Measurements from ENCODE around the gene ZNF333.

The ZNF333 gene

DNA sequence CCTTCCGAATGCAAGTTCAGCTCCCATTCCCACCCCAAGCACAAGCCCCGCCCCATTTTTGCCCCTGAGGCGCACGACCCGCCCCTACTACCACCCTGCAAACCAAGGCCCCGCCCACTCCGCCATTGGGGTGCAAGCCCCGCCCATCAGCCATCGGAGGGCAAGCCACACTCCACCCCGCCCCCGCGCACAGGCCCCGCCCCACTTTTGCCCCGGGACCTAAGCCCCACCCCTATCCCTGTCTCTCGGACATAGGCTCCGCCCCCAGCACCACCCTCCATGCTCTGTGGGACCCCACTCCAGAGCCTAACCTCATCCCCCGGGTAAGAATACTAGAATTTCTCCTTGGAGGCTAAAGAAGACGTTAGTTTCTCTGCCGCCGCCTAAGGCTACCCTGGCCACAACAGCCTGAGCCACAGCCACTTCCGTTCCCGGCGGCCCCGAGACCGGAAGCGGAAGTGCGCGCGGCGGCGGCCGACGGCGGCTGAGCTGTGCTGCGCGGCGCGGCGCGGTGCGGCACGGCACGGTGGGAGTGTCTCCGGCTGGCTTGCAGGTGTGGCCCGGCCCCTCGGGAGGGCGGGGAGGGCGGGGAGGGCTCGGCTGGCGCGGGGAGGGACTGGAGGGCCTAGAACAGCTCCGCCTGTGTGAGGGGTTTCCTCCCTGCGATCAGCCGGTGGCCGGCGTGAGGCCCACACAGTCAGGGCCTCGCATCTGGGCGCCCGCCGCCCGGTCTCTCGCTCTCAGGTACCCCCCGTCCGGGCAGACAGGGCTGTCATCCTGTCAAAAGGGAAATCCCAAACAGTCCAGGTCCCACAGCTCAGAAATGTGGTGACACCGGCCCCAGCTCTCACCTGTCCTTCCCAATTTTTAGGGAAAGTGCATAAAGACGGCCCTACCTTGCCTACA lies at the start of gene ZNF333:
ZNF333 (plus strand) TSS at position 451 of the 906 bp plus-strand sequence. CDS start 3,444 bp downstream, outside the sequence.
- peak; percentile 59 to 93 for DNase-seq

DNA sequence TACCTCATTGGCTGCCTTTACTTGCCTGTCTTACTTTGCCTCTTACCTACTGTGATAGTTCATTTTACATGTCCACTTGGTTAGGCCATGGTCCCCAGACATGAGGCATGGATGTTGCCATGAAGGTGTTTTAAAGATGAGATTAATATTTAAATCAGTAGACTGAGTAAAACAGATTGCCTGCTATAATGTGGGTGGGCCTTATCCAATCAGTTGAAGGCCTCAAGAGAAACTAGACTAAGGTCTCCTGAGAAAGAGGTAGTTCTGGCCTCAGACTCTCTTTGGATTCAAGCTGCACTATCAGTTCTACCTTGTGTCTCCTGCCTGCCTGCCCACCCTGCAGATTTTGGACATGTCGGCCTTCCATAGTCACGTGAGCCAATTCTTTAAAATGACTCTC lies 41.3 kb upstream of the ZNF333 start:
- no peak for DNase-seq

DNA sequence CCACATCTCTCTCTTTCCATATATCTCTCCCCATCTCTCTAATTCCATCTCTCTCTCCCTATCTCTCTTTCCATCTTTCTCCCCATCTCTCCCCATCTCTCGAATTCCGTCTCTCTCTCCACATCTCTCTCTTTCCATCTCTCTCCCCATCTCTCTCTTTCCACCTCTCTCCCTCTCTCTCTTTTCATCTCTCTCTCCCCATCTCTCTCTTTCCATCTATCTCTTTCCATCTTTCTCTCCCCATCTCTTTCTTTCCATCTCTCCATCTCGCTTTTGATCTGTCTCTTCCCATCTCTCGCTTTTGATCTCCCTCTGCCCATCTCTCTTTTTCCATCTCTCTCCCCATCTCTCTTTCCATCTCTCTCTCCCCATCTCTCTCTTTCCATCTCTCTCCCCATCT lies 40.8 kb upstream of the ZNF333 start:
- no peak for DNase-seq

DNA sequence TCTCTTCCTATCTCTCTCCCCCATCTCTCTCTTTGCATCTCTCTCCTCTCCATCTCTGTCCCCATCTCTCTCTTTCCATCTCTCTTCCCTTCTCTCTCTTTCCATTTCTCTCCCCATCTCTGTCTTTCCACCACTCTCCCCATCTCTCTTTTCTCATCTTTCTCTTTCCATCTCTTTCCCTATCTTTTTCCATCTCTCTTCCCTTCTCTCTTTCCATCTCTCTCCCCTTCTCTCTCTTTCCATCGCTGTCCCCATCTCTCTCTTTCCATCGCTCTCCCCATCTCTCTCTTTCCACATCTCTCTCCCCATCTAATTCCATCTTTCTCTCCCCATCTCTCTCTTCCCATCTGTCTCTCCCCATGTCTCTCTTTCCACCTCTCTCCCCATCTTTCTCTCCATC lies 39.7 kb upstream of the ZNF333 start:
- no peak for DNase-seq

DNA sequence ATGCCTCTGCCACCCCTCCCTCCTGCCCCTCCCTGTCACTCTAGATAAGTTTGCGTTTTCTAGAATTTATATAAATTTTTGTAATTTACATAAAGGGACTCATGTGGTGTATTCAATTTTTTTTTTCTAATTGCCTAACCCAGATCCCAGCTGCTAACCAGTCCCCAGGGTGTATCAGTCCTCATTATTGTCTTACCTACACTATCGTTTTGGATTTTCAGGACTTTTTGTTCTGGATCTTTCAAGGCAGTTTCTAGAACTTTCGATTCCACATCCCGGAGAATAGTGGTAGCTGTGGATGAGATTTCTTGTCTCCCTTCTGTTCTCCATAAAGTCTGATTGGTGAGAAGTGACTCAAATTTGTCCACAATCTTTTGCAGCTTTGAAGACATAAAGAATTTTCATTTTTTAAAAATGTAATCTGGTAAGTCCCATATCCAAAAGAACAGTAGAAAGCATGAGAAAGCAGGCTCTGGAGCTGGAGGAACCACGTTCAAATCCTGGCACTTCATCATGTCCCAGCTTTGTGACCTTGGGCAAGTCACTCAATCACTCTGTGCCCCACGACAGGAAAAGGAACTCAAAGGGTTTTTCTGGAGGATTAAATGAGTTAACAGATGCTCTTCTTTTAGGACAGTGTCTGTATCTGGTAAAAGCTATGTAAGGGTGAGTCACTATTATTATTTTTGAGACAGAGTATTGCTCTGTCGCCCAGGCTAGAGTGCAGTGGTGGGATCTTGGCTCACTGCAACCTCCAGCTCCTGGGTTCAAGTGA lies 34.9 kb upstream of the ZNF333 start:
- no peak for DNase-seq

DNA sequence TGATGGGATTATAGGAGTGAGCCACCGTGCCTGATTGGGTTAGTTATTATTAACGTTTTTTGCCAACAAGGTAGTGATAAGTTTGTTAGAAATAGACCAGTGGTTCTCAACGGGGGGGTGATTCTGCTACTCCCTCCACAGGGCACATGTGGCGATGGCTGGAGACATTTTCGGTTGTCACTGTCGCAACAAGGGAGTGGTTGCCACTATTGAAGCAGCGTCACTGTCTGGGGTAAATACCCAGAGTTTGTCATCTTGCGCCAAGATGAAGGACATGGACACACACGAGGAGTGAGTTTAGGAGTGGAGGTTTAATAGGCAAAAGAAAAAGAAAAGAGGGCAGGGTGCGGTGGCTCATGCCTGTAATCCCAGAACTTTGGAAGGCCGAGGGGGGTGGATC lies 34.1 kb upstream of the ZNF333 start:
- DNase-seq, result no peak

DNA sequence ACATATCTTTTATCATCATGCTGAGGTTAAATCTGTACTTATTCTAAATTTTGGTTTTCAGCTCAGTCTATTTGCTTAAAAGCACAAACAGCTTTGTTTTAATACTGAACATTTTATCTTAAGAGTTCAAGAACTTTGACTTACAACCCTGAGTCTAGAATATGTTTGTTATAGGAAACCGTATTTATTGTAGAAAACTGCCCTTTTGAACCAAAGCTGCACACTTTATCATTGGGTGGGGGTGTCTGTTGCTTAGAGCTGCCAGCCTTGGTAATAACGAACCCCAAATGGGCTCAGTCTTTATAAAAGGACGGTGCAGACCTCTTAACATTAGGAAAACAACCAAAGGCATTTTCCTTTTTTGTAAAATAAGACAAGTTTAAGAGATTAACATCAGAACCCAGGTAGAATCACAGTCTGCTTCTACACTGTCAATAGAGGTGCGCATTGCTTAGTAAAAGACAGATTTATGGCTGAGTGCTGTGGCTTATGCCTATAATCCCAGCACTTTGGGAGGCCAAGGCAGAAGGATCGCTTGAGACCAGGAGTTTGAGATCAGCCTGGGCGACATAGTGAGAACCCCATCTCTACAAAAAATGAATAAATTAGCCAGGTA lies 29.9 kb upstream of the ZNF333 start:
- no peak for DNase-seq

DNA sequence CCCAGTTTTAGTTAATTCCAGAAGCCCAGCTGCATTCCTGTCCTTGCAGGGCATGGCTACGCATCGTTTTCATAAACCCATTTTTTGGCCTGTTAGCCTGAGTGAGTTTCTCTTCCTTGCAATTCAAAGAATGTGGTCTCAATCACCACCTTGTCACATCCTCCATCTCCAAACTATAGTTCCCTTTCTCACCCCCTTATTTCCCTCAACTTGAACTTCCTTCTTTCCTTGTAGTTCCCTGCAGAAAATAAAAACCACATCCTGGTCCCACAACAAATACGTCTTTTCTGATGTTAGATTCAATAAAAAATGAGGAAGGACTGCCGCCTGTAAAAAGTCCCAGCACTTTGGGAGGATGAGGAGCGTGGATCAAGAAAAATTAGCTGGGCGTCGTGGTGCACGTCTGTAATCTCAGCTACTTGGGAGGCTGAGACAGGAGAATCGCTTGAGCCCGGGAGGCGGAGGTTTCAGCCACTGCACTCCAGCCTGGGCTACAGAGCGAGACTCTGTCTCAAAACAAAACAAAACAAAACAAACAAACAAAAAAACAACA lies 28.4 kb upstream of the ZNF333 start:
- DNase-seq, result no peak

DNA sequence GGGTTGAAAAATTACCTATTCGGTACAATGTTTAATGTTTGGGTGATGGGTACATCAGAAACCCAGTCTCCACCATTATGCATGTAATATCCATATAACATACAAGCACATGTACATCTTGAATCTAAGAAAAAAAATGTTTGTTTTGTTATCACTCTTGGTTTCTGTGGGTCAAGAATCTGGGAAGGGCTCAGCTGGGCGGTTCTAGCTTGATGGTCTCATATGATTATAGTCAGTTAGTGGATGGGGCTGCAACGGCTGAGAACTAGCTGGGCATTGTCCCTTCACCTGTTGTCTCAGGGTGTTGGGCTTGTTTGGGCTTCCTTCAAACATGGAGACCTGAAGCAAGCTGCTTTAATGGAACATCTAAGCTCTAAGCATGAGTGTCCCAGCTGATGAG lies 19.9 kb upstream of the ZNF333 start:
- no peak for DNase-seq

DNA sequence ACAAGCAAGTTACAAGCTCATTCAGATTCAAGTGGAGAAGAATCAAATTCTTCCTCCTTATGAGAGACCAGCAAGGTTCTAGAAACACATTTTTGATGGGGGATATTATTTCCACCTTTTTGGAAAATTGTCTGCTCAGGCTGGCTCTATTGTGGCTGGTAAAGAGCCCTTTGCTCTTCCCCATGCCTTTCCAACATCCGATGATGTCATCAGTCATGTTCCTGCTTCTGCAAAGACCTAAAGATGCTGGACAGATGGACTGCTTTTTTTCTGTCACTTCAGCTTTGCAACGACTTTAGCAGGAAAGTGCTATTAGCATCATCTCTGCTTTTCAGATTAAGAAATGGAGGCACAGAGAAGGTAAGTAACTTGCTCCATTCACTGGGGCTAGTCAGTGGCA lies 19.4 kb upstream of the ZNF333 start:
- no peak for DNase-seq

DNA sequence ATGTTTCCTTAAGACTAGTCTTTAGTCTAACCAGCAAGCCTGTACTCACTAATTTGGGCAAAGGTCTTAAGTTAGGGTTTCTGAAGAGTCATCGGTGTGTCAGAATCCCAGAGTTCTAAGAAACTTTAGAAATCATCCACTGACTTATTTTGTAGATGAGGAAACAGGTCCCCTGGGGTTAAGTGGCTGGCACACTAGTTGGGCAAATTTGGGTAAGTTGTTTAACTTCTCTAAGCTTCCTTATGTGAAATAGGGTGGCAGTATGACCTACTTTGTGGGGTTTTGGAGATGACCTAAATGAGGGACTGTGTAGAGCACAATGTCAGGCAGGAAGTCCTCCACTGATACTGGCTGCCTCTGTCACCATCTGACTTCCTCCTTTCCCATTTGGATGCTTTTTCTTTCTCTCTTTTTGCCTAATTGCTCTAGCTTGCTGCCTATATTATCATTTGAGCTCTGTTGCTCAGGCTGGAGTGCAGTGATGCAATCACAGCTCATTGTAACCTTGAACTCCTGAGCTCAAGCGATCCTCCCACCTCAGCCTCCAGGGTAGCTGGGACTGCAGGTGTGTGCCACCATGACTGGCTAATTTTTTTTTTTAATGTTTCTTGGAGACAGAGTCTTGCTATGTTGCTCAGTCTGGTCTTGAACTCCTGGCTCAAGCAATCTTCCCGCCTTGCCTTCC lies 17.5 kb upstream of the ZNF333 start:
- no peak for DNase-seq

DNA sequence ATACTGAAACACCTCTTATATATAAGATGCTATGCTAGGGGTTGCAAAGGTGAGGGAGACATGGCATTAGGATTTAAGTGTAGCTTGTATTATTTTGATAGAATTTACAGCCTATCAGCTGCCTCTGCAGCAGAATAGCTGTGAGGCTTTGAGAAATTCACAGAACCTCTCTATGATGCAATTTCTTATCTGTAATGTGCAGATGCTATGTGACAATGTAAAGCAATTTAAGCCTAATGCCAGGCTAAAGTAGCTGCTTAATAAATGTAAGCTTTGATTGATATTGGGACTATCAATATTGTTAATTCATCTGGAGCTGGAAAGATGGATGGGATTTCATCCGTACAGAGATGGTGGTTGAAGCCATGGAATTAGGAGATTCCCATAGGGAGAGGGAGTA lies 16.8 kb upstream of the ZNF333 start:
- DNase-seq, result no peak

DNA sequence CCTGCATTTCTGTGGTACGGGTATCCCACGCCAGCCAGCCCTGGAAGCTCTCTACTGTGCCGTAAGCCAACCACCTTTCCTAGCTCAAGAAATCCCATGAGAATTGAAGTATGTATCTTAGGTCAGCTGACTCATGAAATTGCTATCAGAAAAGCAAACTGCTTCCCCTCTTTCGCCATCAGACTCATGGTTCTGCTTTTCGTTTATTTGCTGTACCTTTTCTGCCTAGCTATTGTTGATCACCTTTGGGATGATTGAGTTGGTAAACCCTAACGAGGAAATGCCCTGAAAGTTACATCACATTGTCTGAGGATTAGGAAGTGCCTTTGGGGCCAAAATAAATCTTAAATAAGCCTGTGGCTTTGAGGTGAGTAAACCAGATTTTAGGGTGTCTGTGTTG lies 15.1 kb upstream of the ZNF333 start, which contains the start of gene ADGRE3:
ADGRE3 (minus strand) TSS at position 81 of the 400 bp plus-strand sequence; CDS start at position 7, 74 bp downstream.
- no peak for DNase-seq

DNA sequence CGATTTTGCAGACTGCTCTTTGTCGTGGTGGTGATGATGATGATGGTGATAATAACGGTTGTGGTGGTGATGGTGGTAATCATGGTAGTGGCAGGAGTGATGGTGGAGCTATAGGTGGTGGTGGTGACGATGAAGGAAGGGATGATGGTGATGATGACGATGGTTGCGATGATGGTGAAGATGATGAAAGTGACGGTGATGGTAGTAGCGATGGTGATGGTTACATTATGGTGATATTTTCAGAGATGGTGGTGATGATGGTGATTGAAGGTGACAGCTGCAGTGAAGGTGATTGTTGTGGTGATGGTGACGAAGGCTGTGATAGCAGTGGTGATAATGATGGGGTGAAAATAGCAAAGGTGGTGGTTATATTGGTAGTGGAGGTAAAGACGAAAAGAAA lies 13.1 kb upstream of the ZNF333 start:
- DNase-seq, result no peak

DNA sequence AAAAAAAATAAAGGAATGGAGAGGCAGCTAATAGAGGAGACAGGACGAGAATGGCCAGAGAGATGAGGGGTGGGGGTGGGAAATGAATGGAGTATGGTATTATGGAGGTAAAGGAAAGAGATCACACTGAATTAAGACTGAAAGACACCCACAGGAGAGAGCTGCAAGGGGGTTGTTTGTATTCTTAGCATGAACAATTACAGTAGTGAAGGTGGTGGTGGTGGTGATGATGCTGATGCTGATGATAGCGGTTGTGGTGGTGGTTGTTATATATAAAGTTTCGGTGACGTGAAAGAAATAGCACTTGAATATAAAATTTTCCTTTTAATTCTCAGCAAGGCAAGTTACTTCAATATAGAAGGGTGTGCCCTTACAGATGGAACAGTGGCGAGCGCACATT lies 12.4 kb upstream of the ZNF333 start:
- no peak for DNase-seq

DNA sequence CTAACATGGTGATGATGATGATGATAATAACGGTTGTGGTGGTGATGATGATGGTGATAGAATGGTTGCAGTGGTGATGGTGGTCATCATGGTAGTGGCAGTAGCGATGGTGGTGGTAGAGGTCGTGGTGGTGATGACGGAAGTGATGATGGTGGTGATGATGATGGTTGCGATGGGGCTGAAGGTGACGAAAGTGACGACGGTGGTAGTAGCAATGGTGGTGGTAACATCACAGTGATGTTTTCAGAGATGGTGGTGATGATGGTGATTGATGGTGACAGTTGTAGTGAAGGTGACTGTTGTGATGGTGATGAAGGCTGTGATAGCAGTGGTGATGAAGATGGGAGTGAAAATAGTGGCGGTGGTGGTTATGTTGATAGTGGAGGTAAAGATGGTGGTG lies 11.6 kb upstream of the ZNF333 start:
- DNase-seq, result no peak

DNA sequence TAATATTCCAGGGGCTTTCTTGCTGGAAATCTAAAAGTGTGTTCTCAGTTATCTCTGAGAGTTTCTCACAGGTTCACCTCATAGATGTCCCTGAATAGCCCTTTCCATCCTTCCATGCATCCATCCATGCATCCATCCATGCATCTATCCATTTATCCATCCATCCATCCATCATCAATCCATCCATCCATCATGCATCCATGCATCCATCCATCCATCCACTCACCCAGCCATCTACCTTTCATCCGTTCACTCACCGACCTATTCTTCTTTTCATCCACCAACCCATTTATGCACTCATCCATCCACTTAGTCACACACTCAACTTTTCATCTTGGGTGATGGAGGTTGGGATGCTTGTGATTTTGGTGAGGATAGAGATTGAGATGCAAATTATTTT lies 7.8 kb upstream of the ZNF333 start:
- no peak for DNase-seq

DNA sequence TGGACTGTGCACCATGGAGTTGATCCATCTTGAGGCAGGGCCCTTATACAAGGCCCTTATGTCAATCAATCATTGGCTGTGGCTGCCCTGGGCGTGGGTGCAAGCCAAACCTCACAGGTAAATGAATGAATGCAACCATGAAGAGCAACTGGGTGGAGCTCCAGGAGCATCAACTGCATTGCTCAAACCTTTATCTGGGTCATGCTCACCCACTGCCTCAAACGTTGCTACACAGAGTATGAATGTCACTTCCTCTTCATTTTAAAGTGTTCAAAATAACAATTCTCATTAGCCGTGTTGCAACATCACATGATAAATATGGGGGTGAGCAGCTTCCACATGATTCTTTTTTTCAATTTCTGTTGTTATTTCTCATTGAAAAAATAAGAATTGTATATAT lies 6.4 kb upstream of the ZNF333 start:
- no peak for DNase-seq

DNA sequence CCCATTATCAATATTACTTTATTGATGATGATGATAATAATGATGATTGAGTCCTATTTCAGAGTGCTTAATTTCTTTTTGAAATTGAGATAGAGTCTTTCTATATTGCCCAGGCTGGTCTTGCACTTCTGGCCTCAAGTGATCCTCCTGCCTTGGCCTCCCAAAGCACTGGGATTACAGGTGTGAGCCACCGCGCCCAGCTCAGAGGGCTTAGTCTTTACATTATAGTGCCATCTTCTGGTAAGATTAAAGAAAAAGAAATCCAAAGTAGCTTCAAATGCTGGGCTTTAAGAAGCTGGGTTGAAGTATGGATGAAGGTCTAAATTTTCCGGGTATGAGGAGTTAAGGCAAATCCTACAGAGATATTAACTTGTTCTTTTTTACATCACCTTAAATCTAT lies 3.4 kb upstream of the ZNF333 start:
- DNase-seq, result peak; percentile 1 to 52

DNA sequence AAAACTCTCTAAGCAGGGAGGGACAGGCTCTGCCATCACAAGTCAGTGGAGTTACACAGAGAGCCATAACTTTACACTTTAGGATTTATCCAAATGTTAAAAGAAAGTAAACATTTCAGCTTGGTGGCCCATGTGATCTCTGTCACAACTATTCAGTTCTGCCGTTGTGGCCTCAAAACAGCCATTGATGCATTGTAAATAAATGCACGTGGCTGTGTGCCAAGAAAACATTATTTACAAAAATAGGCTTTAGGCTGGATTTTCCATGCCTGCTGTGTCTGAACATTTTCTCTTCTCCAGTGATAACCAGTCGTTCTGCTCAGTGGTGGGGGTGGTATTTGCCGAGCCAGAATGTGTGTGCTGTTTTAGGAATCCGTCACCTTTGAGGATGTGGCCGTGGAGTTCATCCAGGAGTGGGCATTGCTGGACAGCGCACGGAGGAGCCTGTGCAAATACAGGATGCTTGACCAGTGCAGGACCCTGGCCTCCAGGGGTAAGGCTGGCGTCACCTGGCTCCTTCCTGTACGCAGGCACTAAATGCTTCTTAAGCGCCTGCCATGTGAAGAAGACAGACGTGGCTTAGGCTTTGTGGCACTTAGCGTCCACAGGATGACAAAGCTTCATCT lies 4.9 kb downstream of the ZNF333 start:
- DNase-seq, result no peak

DNA sequence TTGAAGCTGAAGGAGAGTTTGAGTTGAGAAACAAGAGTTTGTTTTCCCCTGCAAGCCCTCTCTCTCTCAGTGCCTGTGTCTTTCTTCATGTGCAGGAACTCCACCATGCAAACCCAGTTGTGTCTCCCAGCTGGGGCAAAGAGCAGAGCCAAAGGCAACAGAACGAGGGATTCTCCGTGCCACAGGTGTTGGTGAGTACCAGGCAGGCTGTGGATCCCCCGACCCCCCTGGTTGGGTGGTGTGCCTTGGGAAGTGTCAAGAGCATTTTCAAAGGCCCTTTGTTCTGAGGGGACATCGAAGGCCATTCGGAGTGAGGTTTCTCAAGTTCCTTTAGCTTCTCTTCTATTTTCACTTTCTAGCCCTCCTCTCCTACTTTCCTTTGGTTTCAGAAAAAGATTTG lies 5.6 kb downstream of the ZNF333 start:
- no peak for DNase-seq

DNA sequence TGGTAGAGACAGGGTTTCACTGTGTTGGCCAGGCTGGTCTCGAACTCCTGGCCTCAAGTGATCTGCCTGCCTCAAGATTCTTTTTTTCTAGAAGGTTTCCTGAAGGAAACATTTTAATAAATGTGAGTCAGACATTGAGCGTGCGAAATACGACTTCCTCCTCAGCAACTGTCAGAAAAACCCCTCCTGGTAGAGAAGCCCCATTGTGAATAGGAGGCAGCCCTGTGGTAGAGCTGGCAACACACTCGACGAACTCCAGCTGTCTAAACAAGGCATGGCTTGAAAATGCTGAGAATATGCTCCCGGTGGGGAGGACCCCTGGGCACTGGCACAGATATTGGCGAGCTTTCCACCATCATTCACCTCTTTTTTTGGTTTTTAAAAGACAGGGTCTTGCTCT lies 9.8 kb downstream of the ZNF333 start:
- no peak for DNase-seq
